PC-3 (cell line): ENCODE results near the gene LRCOL1.

Source experiments
- EZH2 ChIP-seq: fragments of 300-600 bp; sonication (generic); IDR thresholded peaks from one replicate; pipeline ENCODE4 v1.6.1; 2017; ENCODE audit warnings: antibody characterized with exemption, mild to moderate bottlenecking, low read length; ENCODE audit not compliant: unreplicated experiment
- EZH2phosphoT487 ChIP-seq: fragments of 300-600 bp; sonication (generic); IDR thresholded peaks from 2 replicates; pipeline ENCODE4 v1.6.1; 2018; ENCODE audit warnings: mild to moderate bottlenecking, antibody characterized with exemption, low read length, borderline replicate concordance
- TF ChIP-seq, protein P1 (sequence below): fragments of 300-600 bp; sonication (generic); conservative IDR thresholded peaks from 2 replicates; pipeline ENCODE4 v1.5.1; 2017; ENCODE audit warnings: antibody characterized with exemption, low read depth, mild to moderate bottlenecking, low read length

DNA sequence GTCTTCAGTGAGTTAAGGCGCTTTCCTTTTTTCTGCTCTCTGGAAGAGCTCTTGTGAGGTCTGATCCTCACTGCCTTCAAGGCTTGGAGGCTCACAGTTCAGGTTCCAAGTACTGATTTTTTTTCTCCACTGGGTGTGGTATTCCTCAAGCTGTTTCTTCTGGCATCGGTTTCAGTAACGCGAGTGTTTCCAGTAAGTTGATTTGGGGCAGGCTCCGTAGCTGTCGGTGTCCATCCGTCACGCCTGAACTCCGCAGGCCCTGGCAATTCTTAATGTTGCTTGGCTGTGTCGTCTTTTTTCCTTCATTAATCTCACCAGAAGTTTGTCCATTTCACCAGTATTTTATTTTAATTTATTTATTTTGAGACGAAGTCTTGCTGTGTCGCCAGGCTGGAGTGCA, 30.6 kb downstream of the LRCOL1 start:
- TF ChIP-seq, protein P1, sequence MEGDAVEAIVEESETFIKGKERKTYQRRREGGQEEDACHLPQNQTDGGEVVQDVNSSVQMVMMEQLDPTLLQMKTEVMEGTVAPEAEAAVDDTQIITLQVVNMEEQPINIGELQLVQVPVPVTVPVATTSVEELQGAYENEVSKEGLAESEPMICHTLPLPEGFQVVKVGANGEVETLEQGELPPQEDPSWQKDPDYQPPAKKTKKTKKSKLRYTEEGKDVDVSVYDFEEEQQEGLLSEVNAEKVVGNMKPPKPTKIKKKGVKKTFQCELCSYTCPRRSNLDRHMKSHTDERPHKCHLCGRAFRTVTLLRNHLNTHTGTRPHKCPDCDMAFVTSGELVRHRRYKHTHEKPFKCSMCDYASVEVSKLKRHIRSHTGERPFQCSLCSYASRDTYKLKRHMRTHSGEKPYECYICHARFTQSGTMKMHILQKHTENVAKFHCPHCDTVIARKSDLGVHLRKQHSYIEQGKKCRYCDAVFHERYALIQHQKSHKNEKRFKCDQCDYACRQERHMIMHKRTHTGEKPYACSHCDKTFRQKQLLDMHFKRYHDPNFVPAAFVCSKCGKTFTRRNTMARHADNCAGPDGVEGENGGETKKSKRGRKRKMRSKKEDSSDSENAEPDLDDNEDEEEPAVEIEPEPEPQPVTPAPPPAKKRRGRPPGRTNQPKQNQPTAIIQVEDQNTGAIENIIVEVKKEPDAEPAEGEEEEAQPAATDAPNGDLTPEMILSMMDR, result no peak
- TF ChIP-seq EZH2 (no peak), EZH2phosphoT487 (no peak)
